Measurements from ENCODE around the gene MYRIP. TPM values are rescaled to one million over a fixed set of nuclear protein-coding genes. Genes with fewer than 3 reads are reported as not detected.
"Not testable (repeated sequence)": the region's sequence is repeated elsewhere in the genome, so short reads cannot be mapped to it uniquely, and the experiment has no call there.

Gene MYRIP
- polyA plus RNA-seq, 10 donors = 0.83 to 1.5 (median 1.1) TPM

DNA sequence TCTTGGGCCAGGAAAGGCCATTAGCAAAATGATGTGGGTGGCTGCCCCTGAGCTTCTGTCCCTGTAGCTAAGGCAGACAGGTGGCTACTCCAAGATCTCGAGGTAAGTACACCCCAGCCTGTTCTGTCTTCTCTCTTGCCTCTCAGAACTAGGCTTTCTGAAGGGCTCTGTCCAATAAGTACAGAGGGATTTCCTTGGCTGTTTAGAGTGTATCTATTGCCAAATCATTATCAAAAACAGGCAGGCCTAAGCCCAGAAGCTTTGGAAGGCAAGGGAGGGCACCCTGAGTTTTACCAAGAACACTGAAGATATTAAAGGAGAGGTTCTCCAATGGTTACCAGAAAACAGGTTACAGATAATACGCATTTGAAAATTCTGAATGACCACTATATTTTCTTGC, 156.6 kb downstream of the MYRIP start:
- DNase-seq = peak in 1 of 3 donors; percentile 34

- no peak for DNase-seq
These were observed 161.6 kb downstream of the MYRIP start for GRCh38 chr3:39970982-39971381.

- DNase-seq = no peak
These were observed 162.2 kb downstream of the MYRIP start for GRCh38 chr3:39971559-39972031.

DNA sequence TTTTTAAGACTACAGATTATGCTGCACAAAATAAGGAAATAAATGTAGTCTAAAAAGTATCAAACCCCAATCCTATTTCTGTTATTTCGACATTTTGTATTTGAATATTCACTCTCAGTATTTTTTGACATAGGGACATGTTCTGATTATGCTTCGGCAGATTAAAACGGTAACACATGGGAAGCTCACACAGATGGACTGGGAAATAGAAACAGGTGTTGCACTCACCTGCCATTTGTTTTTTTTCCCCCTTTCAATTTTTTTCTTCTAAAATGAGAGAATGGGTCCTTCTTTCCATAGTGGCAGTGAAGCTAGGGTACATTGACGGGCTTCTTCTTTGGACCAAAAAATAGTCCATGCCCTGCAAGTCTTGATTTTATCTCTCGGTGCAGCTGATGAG, 163.1 kb downstream of the MYRIP start:
- no peak for DNase-seq

DNA sequence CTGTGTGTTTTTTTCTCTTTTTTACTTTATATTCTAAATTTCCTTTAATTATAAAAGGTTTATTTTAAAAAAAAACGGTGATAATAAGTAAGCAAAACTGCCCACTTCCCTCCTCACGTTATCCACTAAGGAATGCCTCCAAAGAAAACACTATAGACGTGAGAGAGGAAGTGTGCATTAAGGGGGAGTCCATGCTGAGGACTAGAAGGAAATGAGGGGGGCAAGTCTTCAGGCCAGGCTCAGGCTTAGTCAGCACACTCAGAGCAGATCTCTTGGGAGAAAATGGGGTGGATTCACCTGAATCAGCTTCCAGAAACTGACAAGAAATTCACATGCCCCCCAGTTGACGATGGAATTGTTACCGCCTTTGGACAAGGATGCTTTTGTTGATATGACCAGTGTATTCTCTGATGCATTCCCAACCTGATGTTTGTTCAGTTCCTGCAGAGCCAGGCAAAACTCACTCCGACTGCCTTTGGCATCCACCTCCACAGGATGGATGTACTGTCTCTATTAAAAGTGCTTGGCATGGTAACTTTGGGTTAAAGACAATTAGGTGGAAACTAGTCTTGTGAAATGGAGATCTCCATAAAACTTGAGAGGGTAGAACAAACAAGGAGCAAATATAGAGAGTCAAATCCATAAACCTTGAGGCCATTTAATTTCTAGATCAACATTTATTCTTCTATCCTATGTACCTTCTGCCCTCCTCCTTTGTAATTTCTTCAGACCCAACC, 167.8 kb downstream of the MYRIP start:
- no peak for DNase-seq

- DNase-seq = no peak
These were observed 168.9 kb downstream of the MYRIP start for GRCh38 chr3:39978308-39978707.

GRCh38 chr3:39980058-39980457, 170.6 kb downstream of the MYRIP start:
- no peak for DNase-seq

GRCh38 chr3:39980781-39981180, 171.4 kb downstream of the MYRIP start:
- no peak for DNase-seq

DNA sequence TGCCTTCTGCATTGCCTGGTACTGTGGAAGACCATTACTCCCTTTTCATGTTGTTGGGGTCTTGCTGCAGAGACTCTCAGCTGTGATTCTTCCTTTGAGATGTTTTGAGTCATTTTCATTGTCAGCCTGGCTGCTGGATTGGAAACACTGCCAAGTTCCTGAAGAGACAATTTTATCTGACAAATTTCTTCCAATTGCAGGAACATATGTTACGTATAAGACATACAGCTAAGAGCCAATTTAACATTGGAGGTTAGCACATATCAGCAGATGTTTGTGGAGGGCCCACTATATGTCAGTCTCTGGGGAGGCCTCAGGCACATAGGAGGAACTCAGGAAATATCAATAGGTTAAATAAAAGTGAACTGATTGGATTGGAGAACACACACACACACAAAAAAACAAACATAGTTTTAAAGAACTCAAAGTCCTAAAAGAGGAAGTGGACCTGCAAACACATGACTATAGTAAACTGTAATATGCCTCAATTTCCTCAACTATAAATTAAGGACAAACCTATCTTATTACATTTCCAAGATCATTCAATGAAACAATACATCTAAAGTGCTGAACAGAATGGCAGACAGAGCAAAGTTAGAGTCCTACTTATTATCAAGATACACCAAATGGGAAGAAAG, 172.3 kb downstream of the MYRIP start:
- peak; percentile 18 to 73 (median 52) for DNase-seq

DNA sequence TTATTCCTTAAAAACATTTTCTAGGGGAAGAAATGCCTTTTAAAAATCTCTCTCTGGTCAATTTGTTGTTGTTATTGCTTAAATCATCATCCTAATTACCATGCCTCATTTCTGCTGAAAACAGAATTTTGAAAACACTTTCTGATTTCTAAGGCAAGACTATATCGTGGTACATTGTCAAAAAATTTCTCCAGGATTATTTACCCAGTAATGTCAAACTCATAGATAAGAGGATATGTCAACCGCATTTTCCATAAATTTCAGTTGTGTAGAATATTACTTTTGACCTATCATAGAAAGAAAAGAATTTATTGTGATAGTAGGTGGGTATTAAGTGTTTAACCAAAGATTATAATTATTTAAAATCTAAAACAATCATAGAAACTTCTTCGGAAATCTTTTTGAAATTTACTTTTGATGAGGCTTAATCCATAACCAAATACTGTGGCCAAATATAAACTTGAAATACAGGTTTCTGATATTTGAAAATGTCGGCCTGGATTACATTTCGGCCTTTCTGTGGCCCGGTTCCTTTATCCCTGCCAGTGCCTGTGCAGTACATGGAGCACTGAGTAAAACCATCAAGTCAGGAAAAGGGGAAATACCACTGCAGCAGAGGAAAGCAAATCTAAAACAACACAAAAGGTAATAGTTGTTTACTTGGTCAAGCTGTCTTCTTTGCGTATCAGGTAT, 173.4 kb downstream of the MYRIP start:
- no peak for DNase-seq

- no peak for DNase-seq
These were observed 180.3 kb downstream of the MYRIP start for GRCh38 chr3:39989746-39990145.

GRCh38 chr3:39990532-39990931, 181.1 kb downstream of the MYRIP start:
- DNase-seq = peak in 1 of 3 donors; percentile 8

DNA sequence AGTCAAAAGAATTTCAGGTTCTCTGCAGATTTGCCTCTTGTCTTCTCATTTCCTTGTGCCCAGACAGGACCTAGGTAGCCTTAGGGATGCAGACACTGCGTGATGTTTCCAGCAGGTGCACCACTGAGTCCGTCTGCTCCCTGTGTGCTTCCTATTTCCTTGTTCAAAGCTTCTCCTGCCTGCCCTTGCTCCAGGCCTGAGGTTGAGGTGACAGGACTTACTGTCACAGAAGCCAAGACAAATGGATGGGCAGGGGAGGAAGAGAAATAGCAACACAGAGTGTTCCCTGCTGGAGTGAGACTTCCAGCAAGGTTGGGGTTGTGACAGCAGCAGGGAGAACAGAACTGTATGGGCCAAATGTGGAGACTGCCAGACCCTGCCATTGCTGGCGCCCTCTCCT, 199.4 kb downstream of the MYRIP start:
- DNase-seq = no peak

- DNase-seq = peak; percentile 7 to 62 (median 42)
These were observed 200.6 kb downstream of the MYRIP start for GRCh38 chr3:40009991-40010390.

DNA sequence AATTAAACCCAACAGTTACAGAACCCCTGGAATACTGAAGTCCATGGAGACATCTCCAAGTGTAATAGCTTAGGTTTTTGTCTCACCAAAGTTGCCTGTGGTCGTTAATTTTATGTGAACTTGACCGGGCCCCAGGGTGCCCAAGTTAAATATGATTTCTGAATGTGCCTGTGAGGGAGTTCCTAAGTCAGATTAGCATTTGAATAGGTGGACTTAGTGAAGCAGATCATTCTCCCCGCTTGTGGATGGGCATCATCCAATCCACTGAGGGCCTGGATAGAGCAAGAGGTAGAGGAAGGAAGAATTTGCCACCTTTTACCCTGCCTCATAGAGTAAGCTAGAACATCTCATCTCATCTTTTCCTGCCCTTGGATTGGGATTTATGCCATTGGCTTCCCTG, 203.0 kb downstream of the MYRIP start:
- no peak for DNase-seq

GRCh38 chr3:40016391-40016790, 207.0 kb downstream of the MYRIP start:
- no peak for DNase-seq

DNA sequence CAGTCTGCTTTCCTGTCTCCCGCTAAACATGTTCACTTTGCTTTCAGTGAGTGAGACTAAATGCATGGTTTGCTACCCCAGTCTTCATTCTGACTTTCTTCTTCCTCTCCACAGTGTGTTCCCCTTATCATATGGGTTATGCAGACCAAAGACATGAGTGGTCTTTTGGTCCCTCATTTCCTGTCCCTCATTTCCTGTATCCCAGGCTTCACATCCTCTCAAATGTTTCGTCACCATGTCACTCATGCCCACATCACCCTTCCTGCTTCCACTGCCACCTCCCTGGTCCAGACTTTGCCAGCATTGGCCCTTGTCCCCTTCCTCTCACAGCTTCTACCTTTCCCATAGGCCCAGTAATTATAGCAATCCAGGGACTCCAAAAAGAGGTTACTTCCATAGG, 209.0 kb downstream of the MYRIP start:
- DNase-seq = no peak

GRCh38 chr3:40019376-40019775, 210.0 kb downstream of the MYRIP start:
- no peak for DNase-seq

- no peak for DNase-seq
These were observed 211.3 kb downstream of the MYRIP start for GRCh38 chr3:40020689-40021088.

GRCh38 chr3:40021338-40021737, 211.9 kb downstream of the MYRIP start:
- no peak for DNase-seq

DNA sequence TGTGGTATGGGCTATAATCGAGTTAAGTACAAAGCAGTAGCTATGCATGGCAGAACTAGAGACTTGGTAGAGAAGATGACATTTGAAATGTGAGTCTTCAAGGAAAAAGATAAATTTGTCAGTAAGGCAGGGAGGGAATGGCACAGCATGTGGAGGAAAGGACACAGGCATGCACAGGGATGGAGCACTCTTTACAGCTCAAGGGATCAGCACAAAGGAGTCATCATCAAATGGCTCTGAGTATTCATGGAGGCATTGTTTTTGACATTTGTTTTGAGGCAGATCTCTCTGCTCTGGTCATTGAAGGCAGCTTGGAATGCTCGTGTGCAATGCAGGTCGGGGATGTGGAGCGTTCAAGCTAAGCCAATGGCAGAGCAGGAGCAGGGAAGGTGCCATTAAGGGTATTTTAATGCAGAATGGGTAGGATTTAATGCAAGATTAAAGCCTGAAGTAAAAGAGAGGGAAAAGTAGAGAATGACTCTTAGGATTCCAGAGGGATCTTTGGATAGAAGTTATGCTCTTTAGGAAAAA, 213.0 kb downstream of the MYRIP start:
- DNase-seq = no peak

DNA sequence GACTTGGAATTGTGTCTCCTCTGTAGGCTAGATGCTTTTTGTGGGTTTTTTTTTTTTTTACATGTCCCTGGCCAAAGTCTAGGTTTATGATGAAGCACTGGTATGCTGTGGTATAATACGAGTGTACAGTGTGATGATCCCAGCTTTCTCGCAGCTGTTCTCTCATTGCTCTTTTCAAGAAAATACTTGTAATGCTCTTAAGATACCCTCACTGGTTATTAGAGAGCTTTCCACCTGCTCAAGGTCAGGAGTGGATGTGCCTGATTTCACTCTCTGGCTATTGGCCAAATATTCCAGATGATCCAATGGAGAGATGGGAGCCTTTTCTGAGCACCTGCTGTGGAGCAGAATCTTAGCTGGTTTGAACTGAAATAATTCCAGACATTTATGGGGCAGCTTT, 215.1 kb downstream of the MYRIP start:
- DNase-seq = no peak

- DNase-seq = not testable (repeated sequence)
These were observed 216.5 kb downstream of the MYRIP start for GRCh38 chr3:40025892-40026291.

Data from muscle of back (tissue), 11 donors.